Heart right ventricle (tissue), 16 donors: ENCODE data around the gene TSHR. TPM values are rescaled to one million over a fixed set of nuclear protein-coding genes. Genes with fewer than 3 reads are reported as not detected.
"Not testable (repeated sequence)": the region's sequence is repeated elsewhere in the genome, so short reads cannot be mapped to it uniquely, and the experiment has no call there.

Experiments used
- ATAC-seq, 8 donors: fragments of 200-7000 bp; cut with Tn5 transposase; one replicate each; pipeline ENCODE4 v1.9.1; 2020; ENCODE audit warnings: mild to moderate bottlenecking in 8 of 8, moderate library complexity in 8 of 8, moderate number of reproducible peaks in 1 of 8
- DNase-seq, 2 donors: peaks; one replicate each; pipeline ENCODE4 v3.0.0-alpha.2; 2020
- H3K27ac ChIP-seq, 10 donors: fragments of 200-600 bp; sonication (generic) in 2 of 10; one replicate each; pipeline versions ENCODE4 v1.5.0 to v1.8.0; 2020 to 2022; ENCODE audit warnings: mild to moderate bottlenecking in 3 of 10
- H3K27me3 ChIP-seq, 7 donors: fragments of 200-600 bp; one replicate each; pipeline ENCODE4 v1.8.0; 2021 to 2022; ENCODE audit warnings: mild to moderate bottlenecking in 2 of 7
- H3K36me3 ChIP-seq, 9 donors: fragments of 200-600 bp; sonication (generic) in 1 of 9; one replicate each; pipeline versions ENCODE4 v1.5.0 to v1.8.0; 2020 to 2022; ENCODE audit warnings: mild to moderate bottlenecking in 2 of 9
- H3K4me1 ChIP-seq, 9 donors: fragments of 200-600 bp; sonication (generic) in 1 of 9; one replicate each; pipeline versions ENCODE4 v1.5.0 to v1.8.0; 2020 to 2022; ENCODE audit warnings: mild to moderate bottlenecking in 4 of 9
- H3K4me3 ChIP-seq, 10 donors: fragments of 200-600 bp; sonication (generic) in 2 of 10; one replicate each; pipeline versions ENCODE4 v1.5.0 to v1.8.0; 2020 to 2022; ENCODE audit warnings: mild to moderate bottlenecking in 7 of 10, moderate library complexity in 2 of 10
- H3K9me3 ChIP-seq, 11 donors: fragments of 200-600 bp in 10 of 11; sonication (generic) in 2 of 11; one replicate each; pipeline versions ENCODE4 v1.5.0 to v1.8.0; 2013 to 2022; ENCODE audit warnings: mild to moderate bottlenecking in 2 of 11, control low read depth in 1 of 11, moderate library complexity in 1 of 11
- WGBS, 2 donors: extraction: QIAGEN DNeasy Blood & Tissue Kit; methylation state at CpG; one replicate each; pipeline ENCODE4 v1.1.7; 2013; ENCODE audit warnings: inconsistent platforms in 1 of 2; 5-methylcytosine and 5-hydroxymethylcytosine counted together
- intact Hi-C, 10 donors: fragments of 100-400 bp; cut with DNase I; formaldehyde crosslinking; loops; one replicate each; pipeline versions ENCODE4 v1.11.1 to v1.14.2; 2022
- polyA plus RNA-seq, 2 donors: library from polyadenylated mRNA; stranded (reverse); fragments of 200-250 nt; gene quantifications; one replicate each; pipeline ENCODE4 v1.2.3, GENCODE V29; 2013
- total RNA-seq, 10 donors: library from RNA; stranded (reverse); fragmentation: NEBNext Ultra II Directional in 3 of 10; extraction: Animal tissue kit (Norgen Biotek cat#: 25700) in 3 of 10; gene quantifications; one replicate each; pipeline versions ENCODE4 v1.2.1 to v1.2.4, GENCODE V29; 2021 to 2023
- TF ChIP-seq, protein P1 (sequence below), 9 donors: fragments of 200-600 bp; sonication (generic) in 2 of 9; IDR thresholded peaks; one replicate each; pipeline versions ENCODE4 v1.5.0 to v1.8.0; 2021 to 2022; ENCODE audit warnings: antibody characterized with exemption in 9 of 9, mild to moderate bottlenecking in 5 of 9, moderate library complexity in 1 of 9
- donor health status: Arrhythmogenic right ventricular cardiomyopathy.
- donor health status: ischemic (EF 13 %, LVEDD 7.1; RV severe dilation, severe dysfunction).
- donor health status: healthy with polysubstance abuse.
- donor health status: DM: no; HTN: yes; CAD: no.
- donor health status: DM: no; HTN: no; CAD: no.
- donor health status: ischemic (EF 25% LVEDD 6.9; RV normal size, moderate dysfunction).
- donor health status: ischemic (EF 25% LVEDD 5.7; RV mildly dilated, moderate dysfunction).
- donor health status: healthy.
- donor health status: DM: yes; HTN: yes; CAD: no.
- donor health status: Ischemic cardiomyopathy.
- donor health status: ischemic (EF 35%, LVEDD 5.7; RV mildly dilated, moderate dysfunction).
- donor health status: nonischemic (EF 11% LVEDD 7.7; RV severe dilation, severe dysfunction).
- donor health status: DM: yes; HTN: yes; CAD: no.
- donor health status: PGD.
- donor health status: ischemic (EF 29% LVEDD 5.4; RV normal size, mild dysfunction).
- donor health status: nonischemic (EF 23%, LVEDD 6.1; RV moderate dilation, normal function).

Gene TSHR
- total and polyA plus RNA-seq, 12 donors, result 0.04 TPM; not detected in 11

DNA sequence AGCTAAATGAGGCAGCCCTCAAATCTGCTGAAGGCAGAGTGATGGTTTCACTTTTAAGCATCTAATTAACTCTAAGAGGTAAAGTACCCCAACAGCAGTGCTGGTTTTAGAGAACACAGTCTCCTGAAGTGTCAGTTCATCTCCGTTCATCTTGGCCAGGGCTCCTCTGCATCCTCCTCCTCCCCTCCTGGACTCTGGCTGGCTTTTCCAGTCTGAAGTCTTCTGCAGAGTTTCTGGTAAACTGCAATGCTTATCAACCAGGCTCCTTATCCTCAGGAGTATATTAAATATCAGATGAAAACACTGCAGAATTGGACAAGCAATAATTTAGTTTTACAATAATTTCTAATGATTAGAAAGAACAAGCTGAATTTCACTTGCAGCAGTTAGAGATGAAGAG lies 150.0 kb downstream of the TSHR start:
- no peak for DNase-seq
- TF ChIP-seq, protein P1, sequence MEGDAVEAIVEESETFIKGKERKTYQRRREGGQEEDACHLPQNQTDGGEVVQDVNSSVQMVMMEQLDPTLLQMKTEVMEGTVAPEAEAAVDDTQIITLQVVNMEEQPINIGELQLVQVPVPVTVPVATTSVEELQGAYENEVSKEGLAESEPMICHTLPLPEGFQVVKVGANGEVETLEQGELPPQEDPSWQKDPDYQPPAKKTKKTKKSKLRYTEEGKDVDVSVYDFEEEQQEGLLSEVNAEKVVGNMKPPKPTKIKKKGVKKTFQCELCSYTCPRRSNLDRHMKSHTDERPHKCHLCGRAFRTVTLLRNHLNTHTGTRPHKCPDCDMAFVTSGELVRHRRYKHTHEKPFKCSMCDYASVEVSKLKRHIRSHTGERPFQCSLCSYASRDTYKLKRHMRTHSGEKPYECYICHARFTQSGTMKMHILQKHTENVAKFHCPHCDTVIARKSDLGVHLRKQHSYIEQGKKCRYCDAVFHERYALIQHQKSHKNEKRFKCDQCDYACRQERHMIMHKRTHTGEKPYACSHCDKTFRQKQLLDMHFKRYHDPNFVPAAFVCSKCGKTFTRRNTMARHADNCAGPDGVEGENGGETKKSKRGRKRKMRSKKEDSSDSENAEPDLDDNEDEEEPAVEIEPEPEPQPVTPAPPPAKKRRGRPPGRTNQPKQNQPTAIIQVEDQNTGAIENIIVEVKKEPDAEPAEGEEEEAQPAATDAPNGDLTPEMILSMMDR (IDR thresholded peaks at IDR 0.05), result no peak
- intact Hi-C loops, result no loop called here
- WGBS, 2 donors, result 52 to 59% methylated on average over 1 of the region's 1 CpG
- Histone ChIP-seq H3K27me3 (no peaks in the 10 kb centered on the region), H3K36me3 (no peaks in the 10 kb centered on the region), H3K9me3 (no peaks in the 10 kb centered on the region), H3K27ac (no peak overlapping the region), H3K4me3 (no peak overlapping the region), H3K4me1 (no peaks in the 10 kb centered on the region)
- ATAC-seq, result no peak

DNA sequence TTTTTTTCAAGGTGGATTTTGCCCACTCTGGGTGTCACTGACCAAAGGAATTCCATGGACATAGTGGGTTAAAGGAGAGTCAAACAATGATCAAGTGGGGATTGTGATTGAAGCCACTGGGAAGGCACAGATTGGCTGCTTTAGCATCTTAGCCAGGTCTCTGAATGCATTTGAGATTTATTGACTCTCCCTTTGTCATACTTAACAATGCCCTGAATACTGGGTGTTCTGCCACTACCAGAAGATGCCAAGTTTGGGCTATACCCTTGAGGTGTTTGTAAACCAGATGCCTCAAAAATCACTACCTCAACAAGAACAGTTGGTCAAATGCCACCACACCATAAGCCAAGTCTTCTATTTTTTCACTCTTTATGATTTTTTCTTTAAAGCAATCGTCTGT lies 150.5 kb downstream of the TSHR start:
- intact Hi-C loops, result no loop called here
- Histone ChIP-seq H3K27ac (no peak overlapping the region), H3K9me3 (no peaks in the 10 kb centered on the region), H3K36me3 (no peaks in the 10 kb centered on the region), H3K27me3 (no peaks in the 10 kb centered on the region), H3K4me1 (no peaks in the 10 kb centered on the region), H3K4me3 (no peak overlapping the region)
- DNase-seq (no peak), ATAC-seq (no peak)
- 80 to 87% methylated on average over 1 of the region's 1 CpG for WGBS, 2 donors
- TF ChIP-seq, protein P1 (IDR thresholded peaks at IDR 0.05), result no peak

DNA sequence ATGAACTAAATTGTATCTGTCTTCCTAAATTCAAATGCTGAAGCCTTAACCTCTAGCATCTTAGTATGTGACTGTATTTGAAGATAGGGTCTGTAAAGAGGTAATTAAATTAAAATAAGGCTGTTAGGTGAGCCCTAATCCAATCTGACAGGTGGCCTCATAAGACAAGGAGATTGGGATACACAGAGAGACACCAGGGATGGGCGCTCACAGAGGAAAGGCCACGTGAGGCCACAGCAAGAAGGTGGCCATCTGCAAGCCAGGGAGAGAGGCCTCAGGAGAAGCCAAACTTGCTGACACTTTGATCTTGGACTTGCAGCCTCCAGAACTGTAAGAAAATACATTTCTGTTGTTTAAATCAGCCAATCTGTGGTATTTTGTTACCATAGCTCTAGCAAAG lies 154.8 kb downstream of the TSHR start:
- TF ChIP-seq, protein P1 (IDR thresholded peaks at IDR 0.05), result no peak
- ATAC-seq (no peak), DNase-seq (no peak)
- H3K4me3 ChIP-seq, result no peak overlapping the region
- no peaks in the 10 kb centered on the region for H3K27me3 ChIP-seq
- H3K36me3 ChIP-seq, result no peaks in the 10 kb centered on the region
- H3K9me3 ChIP-seq, result no peaks in the 10 kb centered on the region
- no peaks in the 10 kb centered on the region for H3K4me1 ChIP-seq
- no peak overlapping the region for H3K27ac ChIP-seq
- 81 to 84% methylated on average over 2 of the region's 2 CpGs for WGBS, 2 donors
- intact Hi-C loops, result no loop called here

DNA sequence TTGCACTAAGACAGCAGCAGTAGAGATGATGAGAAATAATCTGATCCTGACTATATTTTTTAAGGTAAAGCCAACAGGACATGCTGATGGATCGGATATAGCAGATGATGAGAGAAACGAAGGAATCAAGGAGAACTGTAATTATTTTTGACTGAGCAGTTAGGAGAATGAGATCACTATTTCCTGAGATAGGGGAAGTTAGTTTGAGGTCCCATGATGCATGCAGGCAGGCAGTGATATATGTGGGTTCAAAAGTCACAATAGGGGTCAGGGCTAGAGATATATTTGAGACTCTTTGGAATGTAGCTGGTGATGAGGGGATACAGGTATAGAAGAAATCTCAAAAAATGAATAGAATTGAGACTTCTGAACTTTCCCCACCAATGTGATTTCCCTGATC lies 157.8 kb downstream of the TSHR start:
- no peaks in the 10 kb centered on the region for H3K9me3 ChIP-seq
- no peaks in the 10 kb centered on the region for H3K4me1 ChIP-seq
- DNase-seq (no peak), ATAC-seq (no peak)
- no peak overlapping the region for H3K4me3 ChIP-seq
- 60 to 69% methylated on average over 2 of the region's 2 CpGs for WGBS, 2 donors
- no peaks in the 10 kb centered on the region for H3K36me3 ChIP-seq
- no peaks in the 10 kb centered on the region for H3K27me3 ChIP-seq
- TF ChIP-seq, protein P1 (IDR thresholded peaks at IDR 0.05), result no peak
- H3K27ac ChIP-seq, result no peak overlapping the region
- intact Hi-C loops, result no loop called here

DNA sequence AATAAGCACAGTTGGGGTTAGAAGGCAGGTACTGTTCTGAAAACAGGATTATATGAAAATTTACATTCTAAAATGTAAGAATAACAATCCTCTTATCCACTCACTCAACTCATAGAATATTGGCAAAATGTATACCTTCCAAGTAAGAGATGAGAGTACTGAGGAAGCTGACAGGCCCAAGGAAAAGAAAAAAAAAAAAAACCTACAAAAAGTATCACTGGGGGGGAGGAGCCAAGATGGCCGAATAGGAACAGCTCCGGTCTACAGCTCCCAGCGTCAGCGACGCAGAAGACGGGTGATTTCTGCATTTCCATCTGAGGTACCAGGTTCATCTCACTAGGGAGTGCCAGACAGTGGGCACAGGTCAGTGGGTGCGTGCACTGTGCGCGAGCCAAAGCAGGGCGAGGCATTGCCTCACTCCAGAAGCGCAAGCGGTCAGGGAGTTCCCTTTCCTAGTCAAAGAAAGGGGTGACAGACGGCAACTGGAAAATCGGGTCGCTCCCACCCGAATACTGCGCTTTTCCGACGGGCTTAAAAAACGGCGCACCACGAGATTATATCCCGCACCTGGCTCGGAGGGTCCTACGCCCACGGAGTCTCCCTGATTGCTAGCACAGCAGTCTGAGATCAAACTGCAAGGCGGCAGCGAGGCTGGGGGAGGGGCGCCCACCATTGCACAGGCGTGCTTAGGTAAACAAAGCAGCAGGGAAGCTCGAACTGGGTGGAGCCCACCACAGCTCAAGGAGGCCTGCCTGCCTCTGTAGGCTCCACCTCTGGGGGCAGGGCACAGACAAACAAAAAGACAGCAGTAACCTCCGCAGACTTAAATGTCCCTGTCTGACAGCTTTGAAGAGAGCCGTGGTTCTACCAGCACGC lies 158.8 kb downstream of the TSHR start:
- H3K4me1 ChIP-seq, H3K27ac ChIP-seq, H3K27me3 ChIP-seq, H3K36me3 ChIP-seq, H3K4me3 ChIP-seq, DNase-seq, intact Hi-C loops, ATAC-seq, H3K9me3 ChIP-seq: not testable (repeated sequence)
- WGBS, 2 donors, result 84 to 90% methylated on average over 34 of the region's 34 CpGs
